Activated CD4-positive, alpha-beta T cell treated with anti-CD3 and anti-CD28 coated beads, Interleukin-2, amount 50 U/mL, for 24 hours (primary cell): ENCODE measurements around the gene POLR2C.

ENCODE experiments used
- DNase-seq, 2 donors: peaks; one replicate each; pipeline ENCODE4 v3.0.0-alpha.2; 2020; ENCODE audit warnings: low read depth in 1 of 2, low spot score in 1 of 2

POLR2C gene

DNA sequence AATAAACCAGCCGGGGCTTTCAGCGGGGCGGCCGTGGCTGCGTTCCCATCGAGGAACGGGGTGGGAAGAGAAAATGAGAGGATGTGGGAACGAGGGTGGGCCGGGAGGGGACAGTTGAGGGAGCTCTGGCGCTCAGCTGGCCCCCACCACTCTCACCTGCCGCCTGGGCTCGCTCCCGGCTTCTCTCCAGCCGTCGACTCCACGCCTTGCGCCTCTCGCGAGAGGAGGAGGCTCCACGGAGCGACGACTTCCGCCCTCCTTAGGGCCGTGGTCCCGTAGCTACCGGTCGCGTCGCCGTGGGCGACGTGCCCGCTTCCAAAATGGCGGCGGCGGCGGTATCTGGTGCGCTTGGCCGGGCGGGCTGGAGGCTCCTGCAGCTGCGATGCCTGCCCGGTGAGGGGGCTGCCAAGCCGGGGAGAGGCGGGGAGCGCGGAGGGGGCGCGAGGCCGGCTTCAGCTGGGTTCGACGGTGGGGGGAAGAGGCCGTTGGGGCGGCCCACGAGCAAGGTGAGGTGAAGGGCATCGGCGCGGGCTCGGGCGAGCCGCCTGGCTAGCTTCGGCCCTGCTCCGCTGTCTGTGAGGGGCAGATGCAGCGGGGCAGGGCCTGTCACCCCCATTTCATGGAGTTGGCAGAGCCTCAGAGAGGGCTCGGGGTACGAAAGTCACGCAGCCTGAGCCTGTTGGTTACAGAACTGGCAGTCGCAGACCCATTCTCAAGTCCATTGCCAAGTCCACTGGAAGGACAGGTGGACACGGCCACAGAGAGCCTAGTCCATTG is 15.1 kb upstream of the POLR2C start, which contains the start of the genes CIAPIN1 and COQ9:
CIAPIN1 (minus strand) TSS at position 200 of the 777 bp plus-strand sequence. CDS start 6,457 bp downstream, outside the sequence.
COQ9 (plus strand) TSS at position 294 of the 777 bp plus-strand sequence; CDS start at position 321, 27 bp downstream.
- DNase-seq, result peak; percentile 77 to 88

DNA sequence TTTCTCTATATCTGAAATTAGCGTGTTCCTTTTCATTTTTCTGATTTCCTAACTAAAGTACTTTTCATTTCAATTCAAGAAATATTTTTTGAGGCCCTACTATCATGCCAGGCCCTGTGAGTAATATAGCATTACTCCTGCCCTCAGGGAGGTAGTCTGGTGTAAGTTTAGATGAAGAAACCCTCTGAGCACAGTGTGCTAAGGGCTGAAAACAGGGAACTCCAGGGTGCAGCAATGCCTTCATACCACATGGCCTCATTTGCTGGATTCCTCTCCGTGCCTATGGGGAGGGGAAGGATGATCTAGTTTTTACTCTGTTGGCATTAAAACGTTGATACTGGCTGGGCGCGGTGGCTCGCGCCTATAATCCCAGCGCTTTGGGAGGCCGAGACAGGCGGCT is 10.5 kb upstream of the POLR2C start:
- no peak for DNase-seq

DNA sequence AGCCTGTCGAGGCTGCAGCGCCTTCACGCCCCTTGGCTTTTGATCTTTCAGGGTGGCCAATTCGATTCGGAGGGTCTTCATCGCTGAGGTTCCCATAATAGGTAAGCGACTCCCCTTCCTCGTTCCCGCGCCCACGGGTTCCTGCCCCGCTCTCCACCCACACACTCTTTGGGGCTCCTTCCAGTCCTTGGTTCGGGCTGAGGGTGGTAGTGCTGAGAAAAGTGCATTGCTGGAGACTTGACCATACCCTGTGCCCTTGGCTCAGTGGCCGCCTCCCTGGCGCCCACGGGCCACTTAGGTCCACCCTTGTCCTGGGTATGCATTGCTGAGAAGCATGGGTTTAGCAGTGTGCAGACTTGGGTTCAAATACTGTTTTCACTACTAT is 491 bp downstream of the POLR2C start:
- no peak for DNase-seq

DNA sequence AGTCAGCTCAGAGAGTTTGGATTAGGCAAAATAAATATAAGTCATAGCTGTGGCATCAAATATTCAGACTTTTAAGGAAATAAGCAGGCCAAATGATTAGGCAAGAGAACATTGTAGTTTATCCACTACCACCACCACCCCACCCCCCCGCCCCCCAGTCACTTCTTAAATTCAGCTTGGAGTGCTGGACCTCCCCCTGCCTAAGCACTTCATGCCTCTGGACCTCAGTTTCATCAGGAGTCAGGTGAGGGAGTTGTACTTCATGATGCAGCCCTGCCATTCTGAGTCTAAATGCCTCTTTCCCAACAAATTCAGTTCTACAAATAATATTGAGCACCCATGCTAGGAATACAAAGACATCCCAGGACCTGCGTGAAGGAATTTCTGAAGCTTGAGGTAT is 2.0 kb downstream of the POLR2C start:
- DNase-seq, result no peak

DNA sequence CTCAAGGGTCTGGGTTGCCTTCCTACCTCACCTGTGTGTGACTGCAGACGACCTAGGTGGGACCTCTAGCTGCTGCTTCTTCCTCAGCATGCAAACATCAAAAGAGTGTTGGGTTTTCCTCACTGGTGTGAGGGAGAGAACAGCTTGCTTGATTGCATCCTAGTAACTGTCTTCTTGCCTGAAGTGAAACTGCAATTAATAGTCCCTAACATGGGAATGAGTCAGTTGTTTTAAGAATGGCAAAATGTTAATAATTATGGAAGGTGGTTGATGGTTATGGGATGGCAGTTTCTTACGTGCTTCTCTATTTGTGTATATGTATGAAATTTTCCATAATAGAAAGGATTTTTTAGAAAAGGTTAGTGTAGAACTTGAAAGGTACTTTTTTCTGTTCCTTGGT is 5.9 kb downstream of the POLR2C start:
- no peak for DNase-seq

DNA sequence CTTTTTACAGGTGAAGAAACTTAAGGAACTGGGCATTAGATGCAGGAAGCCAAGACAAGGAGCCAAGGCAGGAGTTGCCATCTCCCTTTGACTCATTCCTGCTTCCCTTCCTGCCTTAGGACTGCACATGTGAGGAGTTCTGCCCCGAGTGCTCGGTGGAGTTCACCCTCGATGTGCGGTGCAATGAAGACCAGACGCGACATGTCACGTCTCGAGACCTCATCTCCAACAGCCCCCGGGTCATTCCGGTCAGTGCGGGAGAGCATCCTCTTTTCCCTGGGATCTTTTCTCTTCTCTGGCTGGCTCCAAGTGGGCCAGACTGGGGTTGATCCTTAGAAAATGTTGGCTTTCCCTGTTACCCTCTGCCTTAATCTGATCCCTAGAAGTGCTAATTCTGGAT is 6.6 kb downstream of the POLR2C start:
- no peak for DNase-seq

DNA sequence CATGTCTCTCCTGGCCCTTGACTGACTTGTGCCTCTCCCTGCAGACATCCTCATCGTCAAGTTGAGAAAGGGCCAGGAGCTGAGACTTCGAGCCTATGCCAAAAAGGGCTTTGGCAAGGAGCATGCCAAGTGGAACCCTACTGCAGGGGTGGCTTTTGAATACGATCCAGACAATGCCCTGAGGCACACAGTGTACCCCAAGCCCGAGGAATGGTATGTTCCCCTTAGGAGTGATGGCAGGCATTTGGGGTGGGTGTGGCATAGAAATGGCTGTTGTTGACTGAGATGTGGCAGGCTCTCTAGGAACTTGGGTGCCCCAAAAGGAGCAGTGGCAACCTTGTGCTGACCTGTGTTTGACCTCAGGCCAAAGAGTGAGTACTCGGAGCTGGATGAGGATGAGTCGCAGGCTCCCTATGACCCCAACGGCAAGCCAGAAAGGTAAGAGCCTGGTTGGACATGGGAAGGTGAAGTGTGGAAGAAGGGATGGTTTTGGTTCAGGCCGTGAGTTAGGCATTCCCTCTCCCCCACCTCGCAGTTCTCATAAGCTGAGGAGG is 7.5 kb downstream of the POLR2C start:
- DNase-seq, result no peak

DNA sequence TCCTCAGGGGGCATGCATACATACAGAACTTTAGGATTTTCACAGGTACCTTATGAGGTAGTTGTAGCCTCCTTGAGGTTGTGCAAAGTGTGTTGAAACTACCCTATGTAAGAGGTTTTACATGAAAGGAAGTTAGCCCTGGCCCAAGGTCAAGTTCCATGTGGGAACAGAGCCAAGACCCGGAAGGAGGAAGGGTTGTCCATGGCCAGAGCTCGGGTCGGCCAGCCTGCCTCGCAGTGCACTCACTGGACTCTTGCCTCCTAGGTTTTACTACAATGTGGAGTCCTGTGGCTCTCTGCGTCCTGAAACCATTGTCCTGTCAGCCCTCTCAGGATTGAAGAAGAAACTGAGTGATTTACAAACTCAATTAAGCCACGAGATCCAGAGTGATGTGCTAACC is 8.2 kb downstream of the POLR2C start:
- DNase-seq, result no peak

DNA sequence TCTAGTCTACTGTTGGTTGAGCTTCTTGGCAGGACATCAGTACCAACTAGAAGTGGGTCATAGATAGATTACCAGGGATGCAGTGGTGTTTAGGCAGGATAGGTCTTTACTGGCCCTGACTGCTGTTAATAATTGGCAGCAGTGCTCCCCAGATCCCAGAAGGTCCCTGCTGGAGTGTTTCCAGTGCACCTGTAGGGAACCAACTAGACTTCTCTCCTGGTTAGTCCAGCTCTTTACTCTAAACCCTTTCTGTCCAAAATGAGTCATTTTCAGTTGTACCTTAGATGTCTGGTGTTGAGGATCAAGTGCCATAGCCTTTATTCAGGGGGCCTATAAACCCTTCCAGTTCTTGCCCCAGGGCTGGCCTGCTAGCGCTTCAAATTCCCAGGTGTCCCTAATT is 8.7 kb downstream of the POLR2C start:
- no peak for DNase-seq

DNA sequence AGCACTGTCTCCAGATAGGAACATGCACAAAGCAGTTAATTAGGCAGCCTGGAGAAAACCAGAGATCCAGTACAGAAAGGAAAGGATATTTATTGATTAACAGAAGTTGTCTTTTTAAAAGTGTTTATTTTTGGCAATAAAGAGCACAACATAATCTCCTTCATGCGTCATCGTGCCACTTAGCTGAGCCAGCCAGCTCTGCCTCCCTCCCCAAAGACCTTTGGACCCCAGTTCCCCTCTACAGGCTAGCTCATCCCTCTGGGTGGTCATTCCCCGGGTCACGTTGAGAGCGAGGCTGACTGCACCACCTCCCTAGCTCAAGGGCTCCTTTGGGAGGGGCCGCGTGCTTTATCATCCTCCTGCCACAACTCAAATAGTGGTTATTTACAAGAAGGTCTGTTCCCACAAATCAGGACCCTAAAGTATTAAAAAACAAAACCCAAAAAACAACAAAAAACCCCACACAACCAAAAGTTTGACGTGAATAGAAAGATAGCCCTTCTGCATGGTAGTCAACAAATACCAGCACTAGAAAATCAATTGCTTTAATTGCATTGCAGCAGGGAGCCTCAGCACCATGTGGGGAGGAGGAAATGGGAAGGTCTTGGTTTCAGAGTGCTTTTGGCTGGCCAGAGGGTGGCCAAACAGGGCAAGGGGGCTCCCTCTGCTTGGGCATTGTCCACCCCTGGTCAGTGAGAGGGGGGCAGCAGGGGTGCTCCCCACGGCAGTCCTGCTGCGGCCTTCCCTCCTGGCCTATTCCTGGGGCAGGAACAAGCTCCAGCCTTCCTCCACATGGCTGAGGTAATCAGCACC is 9.6 kb downstream of the POLR2C start:
- no peak for DNase-seq

DNA sequence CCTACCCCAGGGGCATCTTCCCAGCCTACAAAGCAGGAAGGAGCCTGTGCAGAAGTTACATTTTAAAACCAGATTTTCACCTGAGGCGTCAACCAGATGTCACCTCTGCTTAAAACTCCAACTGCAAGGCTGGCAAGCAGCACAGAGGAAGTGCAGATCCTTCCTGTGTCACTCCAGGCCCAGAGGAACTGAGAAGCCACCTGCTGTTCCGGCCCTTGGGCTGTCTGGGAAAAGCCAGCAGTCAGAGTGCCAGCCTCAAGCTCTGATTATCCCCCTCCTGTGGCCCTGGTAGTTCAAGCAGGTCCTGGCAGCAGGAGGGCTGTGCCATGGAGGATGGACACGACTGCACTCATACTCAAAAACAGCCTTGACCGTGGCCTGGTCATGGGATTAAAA is 10.2 kb downstream of the POLR2C start:
- DNase-seq, result no peak

DNA sequence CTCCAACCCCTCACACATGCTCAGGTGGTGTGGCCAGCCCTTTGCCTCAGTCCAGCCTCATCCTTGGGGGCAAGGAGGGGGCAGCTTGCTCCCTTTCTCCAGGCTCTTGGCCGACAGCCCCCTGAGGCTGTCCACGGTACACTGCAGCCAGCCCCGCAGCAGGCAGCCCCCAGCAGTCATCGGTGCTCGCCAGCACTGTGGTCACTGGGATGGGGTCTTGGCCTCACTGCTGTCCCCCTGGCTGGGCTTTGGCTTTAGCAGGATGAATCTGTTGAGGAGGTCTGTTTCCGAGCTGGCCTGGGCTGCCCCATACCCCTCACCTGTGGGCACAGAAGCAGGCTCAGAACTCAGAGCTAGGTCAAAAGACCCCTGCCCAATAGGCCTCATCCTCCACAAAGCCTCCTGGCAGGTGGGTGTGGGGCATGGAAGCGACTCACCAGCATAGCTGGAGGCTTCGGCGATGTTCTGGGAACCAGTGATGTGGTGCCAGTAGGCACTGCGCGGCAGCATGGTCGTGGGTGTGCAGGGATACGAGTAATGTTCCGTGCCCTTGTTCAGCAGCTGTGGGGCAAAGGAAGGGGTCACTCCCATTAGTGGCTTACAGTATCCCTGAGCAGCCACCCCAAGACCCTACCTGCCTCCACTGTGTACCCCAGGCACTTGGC is 10.8 kb downstream of the POLR2C start:
- DNase-seq, result no peak

DNA sequence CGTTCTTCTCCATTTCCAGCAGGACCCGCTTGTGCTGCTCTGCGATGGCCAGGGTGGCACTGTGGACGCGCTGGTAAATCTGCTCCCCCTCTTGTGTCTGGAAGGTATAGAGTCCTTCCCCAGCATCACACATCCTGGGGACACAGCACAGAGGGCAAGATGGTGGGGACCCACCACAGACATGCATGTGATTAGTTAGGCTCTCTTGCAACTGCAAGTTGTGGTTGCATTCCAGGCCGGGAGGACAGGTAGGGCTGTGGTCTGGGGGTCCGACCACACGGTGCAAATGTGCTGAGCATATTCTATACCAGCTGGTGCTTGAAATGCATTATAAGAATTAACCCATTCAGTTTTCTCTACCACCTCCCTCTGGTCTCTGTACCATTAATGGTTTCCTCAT is 11.4 kb downstream of the POLR2C start:
- DNase-seq, result no peak

DNA sequence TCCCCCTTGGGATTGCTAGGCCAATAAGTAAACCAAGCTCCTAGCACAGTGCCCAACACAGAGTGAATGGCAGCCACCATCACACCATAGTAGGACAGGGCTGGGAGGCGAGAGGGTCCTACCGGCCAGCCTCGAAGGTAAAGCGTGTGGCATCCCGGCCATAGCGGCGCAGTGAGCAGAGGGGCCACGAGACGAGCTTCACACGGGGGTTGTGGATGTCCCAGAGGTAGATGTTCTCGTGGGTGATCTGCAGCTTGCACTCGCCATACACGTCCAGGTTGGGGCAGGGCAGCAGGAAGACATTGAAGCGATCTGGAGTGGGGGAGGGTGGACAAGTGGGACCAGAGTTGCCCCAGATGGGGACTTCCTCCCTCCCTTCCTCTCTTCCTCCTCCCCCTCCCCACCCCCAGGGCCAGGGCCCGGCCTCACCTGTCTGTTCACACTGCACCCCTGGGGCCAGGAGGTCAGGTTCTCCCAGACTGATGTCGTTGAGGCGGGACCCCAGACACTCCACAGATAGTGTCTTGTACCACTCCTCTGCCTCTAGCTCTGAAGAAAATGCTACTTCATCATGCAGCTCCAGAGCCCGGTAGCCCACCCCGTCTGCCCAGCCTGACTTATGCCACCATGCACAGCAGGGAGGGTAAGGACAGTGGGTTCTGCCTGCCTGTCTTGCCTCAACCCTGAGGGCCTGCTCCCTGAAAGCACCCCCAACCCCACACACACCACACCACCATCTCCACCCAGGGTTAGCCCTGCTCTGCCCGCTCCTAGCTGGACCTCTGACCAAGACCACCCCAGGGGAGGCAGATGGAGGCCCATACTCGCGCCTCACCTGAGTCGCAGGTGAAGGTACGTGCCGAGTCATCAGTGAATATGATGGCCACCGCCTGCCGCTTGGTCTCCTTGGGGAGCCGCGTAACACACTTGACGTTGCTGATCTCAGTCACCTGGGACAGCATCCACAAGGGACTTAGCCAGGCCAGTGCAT is 12.5 kb downstream of the POLR2C start:
- no peak for DNase-seq

DNA sequence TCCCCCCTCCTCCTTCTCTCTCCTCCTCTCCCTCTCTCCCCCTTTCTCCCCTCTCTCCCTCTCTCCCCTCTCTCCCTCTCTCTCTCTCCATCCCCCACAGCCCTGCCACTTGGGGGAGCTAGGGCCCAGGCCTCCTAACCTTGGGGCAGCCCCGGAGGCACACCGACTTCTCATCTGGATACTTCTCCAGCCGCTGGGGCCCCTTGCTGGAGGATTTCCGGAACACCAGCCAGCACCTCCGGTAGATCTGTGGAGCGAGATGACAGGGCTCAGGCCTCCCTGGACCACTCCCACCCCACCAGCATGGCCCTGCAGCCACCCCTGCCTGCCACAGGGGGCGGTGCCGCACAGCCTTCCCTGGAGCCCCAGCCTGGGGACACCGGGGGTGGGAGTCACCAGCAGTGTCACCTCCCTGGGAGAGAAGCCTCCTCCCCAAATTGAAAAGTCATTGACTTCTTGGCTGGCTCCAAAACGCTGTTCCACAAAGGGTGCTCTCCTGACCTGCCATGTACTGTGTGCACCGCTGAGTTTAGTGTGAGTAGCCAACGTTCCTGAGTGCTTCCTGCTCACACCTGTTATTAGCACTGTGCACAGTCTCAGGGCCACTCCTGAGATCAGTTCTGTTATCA is 13.3 kb downstream of the POLR2C start:
- DNase-seq, result peak; percentile 32 to 57

DNA sequence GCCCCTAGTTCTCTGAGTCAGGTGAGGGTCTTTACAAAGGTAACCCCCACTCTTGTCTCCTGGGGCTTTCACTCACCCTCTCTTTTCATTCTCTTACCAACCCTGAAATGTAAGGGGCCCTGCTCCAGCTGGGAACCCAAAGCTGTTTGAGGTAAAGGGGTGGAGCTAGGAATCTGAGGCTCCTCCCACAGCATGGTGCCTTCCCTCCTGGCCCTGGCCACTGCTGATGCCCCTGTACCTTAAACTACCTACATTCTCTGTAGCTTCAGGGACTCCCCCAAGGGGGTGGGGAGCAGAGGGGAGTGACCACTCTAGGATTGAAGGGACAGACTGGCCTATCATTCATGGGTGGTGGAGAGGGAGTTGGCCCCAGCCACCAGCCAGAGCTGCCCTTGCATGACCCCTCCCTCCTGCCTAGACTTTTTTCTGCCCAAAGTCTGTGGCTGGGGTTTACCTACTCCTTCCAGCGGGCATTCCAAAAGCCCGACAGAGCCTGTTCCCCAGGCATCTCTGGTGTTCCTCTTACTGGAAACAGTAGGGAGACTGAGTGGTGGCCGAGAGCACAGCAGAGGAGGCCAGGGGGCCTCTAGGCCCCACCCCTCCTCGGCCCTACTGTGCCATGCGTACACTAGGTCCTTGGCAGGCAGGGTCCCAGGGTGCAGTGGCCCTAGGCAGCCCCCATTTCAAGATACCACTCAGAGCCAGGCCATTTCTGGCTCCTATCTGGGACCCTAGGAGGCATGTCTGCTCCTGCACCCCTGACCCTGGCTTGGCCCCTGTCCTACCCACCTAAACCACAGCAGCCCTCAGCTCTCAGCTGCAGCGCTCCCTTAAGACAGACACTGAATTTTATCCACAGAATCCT is 14.3 kb downstream of the POLR2C start:
- no peak for DNase-seq

DNA sequence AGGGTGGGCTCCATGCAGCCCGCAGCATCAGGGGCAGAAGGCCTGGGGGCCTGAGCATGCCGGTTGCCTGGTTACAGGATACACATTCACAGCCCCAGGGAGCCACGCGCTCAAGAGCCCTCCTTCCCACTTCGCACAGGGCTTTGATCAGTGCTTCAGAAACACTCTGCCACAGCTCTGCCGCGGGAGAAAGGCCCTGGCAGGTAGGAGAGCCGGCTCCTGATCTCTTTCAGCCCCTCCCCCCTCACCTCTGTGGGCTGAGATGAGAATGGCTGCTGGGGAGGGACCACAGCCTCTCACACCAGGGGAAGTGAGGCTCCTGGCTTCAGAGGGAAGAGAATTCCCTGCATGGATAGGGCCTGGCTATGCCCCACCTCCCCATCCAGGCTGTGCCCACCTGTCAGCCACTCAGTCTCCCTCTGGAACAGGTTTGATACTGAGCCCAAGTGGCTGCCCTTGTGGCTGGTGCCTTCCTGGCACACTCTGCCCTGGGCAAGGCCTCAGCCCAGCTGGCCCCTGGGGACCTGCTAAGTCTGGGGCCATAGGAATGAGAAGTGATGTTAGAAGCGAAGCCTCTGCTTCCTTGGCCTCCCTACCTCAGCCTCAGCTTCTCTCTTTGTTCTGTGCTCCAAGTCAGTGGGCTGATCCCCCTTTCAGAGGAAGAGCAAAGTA is 15.2 kb downstream of the POLR2C start:
- no peak for DNase-seq
